Ovary (tissue), 9 donors: ENCODE measurements around the gene LYZL6. TPM values are rescaled to one million over a fixed set of nuclear protein-coding genes. Genes with fewer than 3 reads are reported as not detected.

Experiments used
- DNase-seq, 5 donors: peaks; one replicate each; pipeline ENCODE4 v3.0.0-alpha.2; 2019 to 2020
- H3K27ac ChIP-seq, 2 donors: fragments of 200-600 bp; one replicate each; pipeline versions ENCODE4 v1.5.1 to v1.8.0; 2019 to 2022
- H3K27me3 ChIP-seq: fragments of 200-600 bp; one replicate; pipeline ENCODE4 v1.8.0; 2022
- H3K36me3 ChIP-seq: fragments of 200-600 bp; sonication (generic); one replicate; pipeline ENCODE4 v1.5.1; 2019
- H3K4me1 ChIP-seq: one replicate; pipeline ENCODE4 v1.8.1; 2013; ENCODE audit warnings: mild to moderate bottlenecking, moderate library complexity; ENCODE audit not compliant: insufficient read depth
- H3K4me3 ChIP-seq: fragments of 200-600 bp; sonication (generic); one replicate; pipeline ENCODE4 v1.5.1; 2017
- H3K9me3 ChIP-seq, 2 donors: fragments of 200-600 bp in 1 of 2; sonication (generic) in 1 of 2; one replicate each; pipeline versions ENCODE4 v1.5.1 to v1.8.1; 2013 to 2019; ENCODE audit warnings: mild to moderate bottlenecking in 1 of 2, moderate library complexity in 1 of 2
- EP300 ChIP-seq: sonication (generic); formaldehyde crosslinking; IDR thresholded peaks from one replicate; pipeline ENCODE4 v1.6.1; 2017; ENCODE audit warnings: antibody characterized with exemption
- POLR2A ChIP-seq: fragments of 450-650 bp; IDR thresholded peaks from one replicate; pipeline ENCODE4 v1.6.1; 2017; ENCODE audit warnings: antibody characterized with exemption, mild to moderate bottlenecking, moderate library complexity
- WGBS, 3 donors: extraction: QIAGEN DNeasy Blood & Tissue Kit in 1 of 3; methylation state at CpG; one replicate each; pipeline versions ENCODE4 v1.1.5 to v1.1.7; 2013 to 2017; 5-methylcytosine and 5-hydroxymethylcytosine counted together
- intact Hi-C, 4 donors: fragments of 100-400 bp; cut with DNase I; formaldehyde crosslinking; loops; one replicate each; pipeline versions ENCODE4 v1.11.0 to v1.15.1; 2022 to 2023
- polyA plus RNA-seq, 2 donors: library from polyadenylated mRNA; stranded (reverse); fragments of 200-250 nt in 1 of 2; fragments of 350-450 nt in 1 of 2; fragmentation: Illumina TruSeq in 1 of 2; extraction: RNeasy Lipid Tissue Mini Kit (QIAGEN cat#74804) in 1 of 2; gene quantifications; one replicate each; pipeline ENCODE4 v1.2.3, GENCODE V29; 2013 to 2014
- total RNA-seq, 7 donors: library from RNA; depleted of rRNA in 2 of 7; stranded (reverse); fragments of >200 nt in 2 of 7; fragmentation: NEBNext Ultra II Directional in 3 of 7; extraction: Animal tissue kit (Norgen Biotek cat#: 25700) in 3 of 7; gene quantifications; one replicate each; pipeline versions ENCODE4 v1.1.0 to v1.2.4, GENCODE V29; 2016 to 2023
- TF ChIP-seq, protein P1 (sequence below), 3 donors: fragments of 450-650 bp in 2 of 3; fragments of 200-600 bp in 1 of 3; IDR thresholded peaks; one replicate each; pipeline versions ENCODE4 v1.5.1 to v1.8.0; 2016 to 2022; ENCODE audit warnings: antibody characterized with exemption in 3 of 3, mild to moderate bottlenecking in 1 of 3
- donor health status: DM: no; HTN: no; CAD: no; lungs with moderate emphysema.
- donor health status: DM: no; HTN: no; CAD: no.
- donor health status: Bipolar disorder and iron deficiency.
- donor health status: DM: yes; HTN: yes; CAD: no.
- donor health status: DM: no; HTN: no; CAD: no.
- donor health status: DM: yes; HTN: yes; CAD: no.

LYZL6 gene
- total and polyA plus RNA-seq, 9 donors: not detected

DNA sequence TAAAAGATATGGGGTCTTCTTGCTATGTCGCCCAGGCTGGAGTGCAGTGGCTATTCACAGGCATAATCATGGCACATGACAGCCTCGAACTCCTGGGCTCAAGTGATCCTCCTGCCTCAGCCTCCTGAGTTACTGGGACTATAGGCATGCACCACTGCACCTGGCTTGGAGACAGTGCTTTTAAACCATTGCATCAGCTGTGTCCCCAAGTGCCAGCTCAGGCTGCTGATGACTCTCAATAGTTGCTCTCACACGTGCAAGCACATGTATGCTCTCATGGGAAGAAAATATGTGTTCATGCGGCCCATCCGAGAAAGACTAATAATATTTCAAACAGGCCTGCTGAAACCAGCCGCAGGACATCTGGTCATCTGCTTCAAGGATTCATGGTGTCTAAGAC is 29.0 kb upstream of the LYZL6 start:
- no peak for DNase-seq
- Histone ChIP-seq H3K27ac (no peak overlapping the region), H3K4me1 (no peaks in the 10 kb centered on the region), H3K4me3 (no peak overlapping the region), H3K36me3 (no peaks in the 10 kb centered on the region), H3K27me3 (no peaks in the 10 kb centered on the region), H3K9me3 (no peaks in the 10 kb centered on the region)
- WGBS, 3 donors: 69 to 88% (median 87%) methylated on average over 6 of the region's 6 CpGs
- intact Hi-C loops: loop anchor here in 2 of 4 donors (10.0 kb wide), 2 partner anchors 502 to 512 kb away; partner anchors contain the start of gene ZNHIT3 (in 1 of the 2)
- TF ChIP-seq, protein P1, sequence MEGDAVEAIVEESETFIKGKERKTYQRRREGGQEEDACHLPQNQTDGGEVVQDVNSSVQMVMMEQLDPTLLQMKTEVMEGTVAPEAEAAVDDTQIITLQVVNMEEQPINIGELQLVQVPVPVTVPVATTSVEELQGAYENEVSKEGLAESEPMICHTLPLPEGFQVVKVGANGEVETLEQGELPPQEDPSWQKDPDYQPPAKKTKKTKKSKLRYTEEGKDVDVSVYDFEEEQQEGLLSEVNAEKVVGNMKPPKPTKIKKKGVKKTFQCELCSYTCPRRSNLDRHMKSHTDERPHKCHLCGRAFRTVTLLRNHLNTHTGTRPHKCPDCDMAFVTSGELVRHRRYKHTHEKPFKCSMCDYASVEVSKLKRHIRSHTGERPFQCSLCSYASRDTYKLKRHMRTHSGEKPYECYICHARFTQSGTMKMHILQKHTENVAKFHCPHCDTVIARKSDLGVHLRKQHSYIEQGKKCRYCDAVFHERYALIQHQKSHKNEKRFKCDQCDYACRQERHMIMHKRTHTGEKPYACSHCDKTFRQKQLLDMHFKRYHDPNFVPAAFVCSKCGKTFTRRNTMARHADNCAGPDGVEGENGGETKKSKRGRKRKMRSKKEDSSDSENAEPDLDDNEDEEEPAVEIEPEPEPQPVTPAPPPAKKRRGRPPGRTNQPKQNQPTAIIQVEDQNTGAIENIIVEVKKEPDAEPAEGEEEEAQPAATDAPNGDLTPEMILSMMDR (IDR thresholded peaks at IDR 0.05): no peak
- TF ChIP-seq EP300 (no peak), POLR2A (no peak)

DNA sequence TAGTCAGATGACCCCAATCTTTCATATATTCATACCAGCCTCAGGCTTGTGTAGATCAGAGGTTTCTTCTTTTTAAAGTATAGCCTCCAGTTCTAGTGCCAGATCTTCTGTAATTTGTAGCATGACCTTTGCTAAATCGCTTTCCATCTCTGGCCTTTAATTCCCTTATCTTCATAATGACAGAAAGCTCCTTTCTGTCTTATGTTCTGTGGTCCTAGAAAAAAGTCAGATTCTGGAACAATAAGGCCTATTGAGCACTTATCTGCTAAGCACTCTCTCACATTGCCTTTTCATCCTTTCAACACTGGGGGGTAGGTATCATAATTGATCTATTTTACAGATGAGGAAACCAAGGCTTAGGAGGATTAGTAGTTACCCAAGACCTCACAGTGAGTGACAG is 28.6 kb upstream of the LYZL6 start:
- H3K4me1 ChIP-seq: no peaks in the 10 kb centered on the region
- no peaks in the 10 kb centered on the region for H3K9me3 ChIP-seq
- TF ChIP-seq EP300 (no peak), POLR2A (no peak)
- TF ChIP-seq, protein P1 (IDR thresholded peaks at IDR 0.05): no peak
- WGBS, 3 donors: 86 to 91% (median 89%) methylated on average over 1 of the region's 1 CpG
- DNase-seq: no peak
- H3K27ac ChIP-seq: no peak overlapping the region
- H3K36me3 ChIP-seq: no peaks in the 10 kb centered on the region
- no peaks in the 10 kb centered on the region for H3K27me3 ChIP-seq
- intact Hi-C loops: loop anchor here in 2 of 4 donors (10.0 kb wide), 2 partner anchors 503 to 513 kb away; partner anchors contain the start of gene ZNHIT3 (in 1 of the 2)
- H3K4me3 ChIP-seq: no peak overlapping the region

DNA sequence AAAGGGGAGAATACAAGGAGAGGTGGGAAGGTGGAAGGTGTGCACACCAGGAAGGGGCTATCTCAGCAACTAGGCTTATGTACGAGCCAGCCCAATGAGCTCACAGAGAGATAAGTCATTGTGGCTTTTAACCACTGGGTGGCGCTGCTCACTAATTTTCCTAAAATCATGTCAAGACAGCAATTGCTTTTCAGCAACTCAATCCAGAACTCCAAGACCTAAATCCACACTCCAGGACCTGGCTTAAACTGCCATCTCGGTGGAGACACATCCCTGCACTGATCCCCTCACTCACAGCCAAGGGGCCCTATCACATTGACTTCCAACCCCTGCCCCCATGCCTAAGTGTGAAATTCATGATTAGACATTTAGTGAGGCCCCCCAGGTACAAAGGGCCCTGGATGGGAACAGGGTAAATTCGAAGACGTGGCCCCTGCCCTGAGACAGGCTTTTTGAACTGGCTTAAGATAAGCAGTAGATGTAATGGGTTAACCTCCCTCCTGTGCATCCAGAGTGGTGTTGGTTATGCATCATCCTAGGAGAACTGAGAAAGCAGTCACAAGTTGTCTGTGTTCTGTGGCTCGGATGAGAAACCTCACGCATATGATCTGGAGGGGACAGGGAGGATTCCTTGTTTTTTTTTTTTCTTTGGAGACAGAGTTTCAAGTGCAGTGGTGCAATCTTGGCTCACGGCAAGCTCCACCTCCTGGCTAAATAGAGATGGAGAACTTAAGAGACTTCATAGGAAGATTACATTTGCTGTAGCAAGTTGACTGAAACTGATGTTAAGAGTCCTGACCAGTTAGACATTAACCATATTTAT is 26.3 kb upstream of the LYZL6 start:
- no peaks in the 10 kb centered on the region for H3K36me3 ChIP-seq
- DNase-seq: peak; percentile 28 to 80 (median 67)
- H3K27ac ChIP-seq: no peak overlapping the region
- WGBS, 3 donors: 39 to 40% (median 39%) methylated on average over 8 of the region's 8 CpGs
- no peak for TF ChIP-seq EP300
- TF ChIP-seq, protein P1 (IDR thresholded peaks at IDR 0.05): peak; percentile 48 to 62 (median 60)
- no peaks in the 10 kb centered on the region for H3K27me3 ChIP-seq
- H3K4me3 ChIP-seq: no peak overlapping the region
- no peaks in the 10 kb centered on the region for H3K4me1 ChIP-seq
- no peaks in the 10 kb centered on the region for H3K9me3 ChIP-seq
- intact Hi-C loops: loop anchor here in 2 of 4 donors (10.0 kb wide), 2 partner anchors 505 to 515 kb away; partner anchors contain the start of gene ZNHIT3 (in 1 of the 2)

DNA sequence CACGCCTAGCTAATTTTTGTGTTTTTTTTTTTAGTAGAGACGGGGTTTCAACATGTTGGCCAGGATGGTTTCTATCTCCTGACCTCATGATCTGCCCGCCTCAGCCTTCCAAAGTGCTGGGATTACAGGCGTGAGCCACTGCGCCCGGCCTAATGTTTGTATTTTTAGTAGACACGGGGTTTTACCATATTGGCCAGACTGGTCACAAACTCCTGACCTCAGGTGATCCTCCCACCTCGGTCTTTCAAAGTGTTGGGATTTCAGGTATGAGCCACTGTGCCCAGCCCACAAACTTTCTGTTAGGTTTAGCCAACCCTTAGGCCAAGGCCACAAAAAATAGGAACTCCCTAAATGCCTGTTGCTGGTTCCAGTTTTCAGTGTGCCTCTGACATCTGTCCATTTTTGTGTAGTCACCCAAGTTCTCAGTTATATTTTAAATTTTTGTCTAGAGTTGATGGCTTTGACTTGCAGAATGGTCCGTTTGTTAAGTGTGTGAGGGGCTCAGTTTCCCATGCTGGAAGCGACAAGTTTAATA is 25.1 kb upstream of the LYZL6 start:
- 71 to 76% (median 71%) methylated on average over 10 of the region's 10 CpGs for WGBS, 3 donors

More for the DNA sequence above, 25.1 kb upstream of the LYZL6 start:
- TF ChIP-seq, protein P1 (IDR thresholded peaks at IDR 0.05): no peak
- TF ChIP-seq EP300 (no peak), POLR2A (no peak)
- H3K4me1 ChIP-seq: no peaks in the 10 kb centered on the region
- no peak overlapping the region for H3K27ac ChIP-seq
- intact Hi-C loops: no loop called here
- H3K36me3 ChIP-seq: no peaks in the 10 kb centered on the region
- no peak overlapping the region for H3K4me3 ChIP-seq
- H3K9me3 ChIP-seq: no peaks in the 10 kb centered on the region
- DNase-seq: no peak
- no peaks in the 10 kb centered on the region for H3K27me3 ChIP-seq
